HG02571 (cell line): ENCODE data around the gene SERAC1.
"Not testable (repeated sequence)": the region's sequence is repeated elsewhere in the genome, so short reads cannot be mapped to it uniquely, and the experiment has no call there.

Experiments used
- ATAC-seq: cut with Tn5 transposase; IDR thresholded peaks from one replicate; pipeline ENCODE4 v1.9.1; 2021; ENCODE audit warnings: mild to moderate bottlenecking, moderate library complexity; ENCODE audit not compliant: unreplicated experiment

The SERAC1 gene

GRCh38 chr6:158175111-158175510 is 7.0 kb upstream of the SERAC1 start:
- ATAC-seq, result no peak

- ATAC-seq, result no peak
These were observed 6.5 kb upstream of the SERAC1 start for GRCh38 chr6:158174514-158174913.

- ATAC-seq, result no peak
These were observed 6.0 kb upstream of the SERAC1 start for GRCh38 chr6:158174024-158174423.

GRCh38 chr6:158172001-158172400 is 3.9 kb upstream of the SERAC1 start:
- no peak for ATAC-seq

GRCh38 chr6:158170656-158171081 is 2.6 kb upstream of the SERAC1 start:
- ATAC-seq, result no peak

- not testable (repeated sequence) for ATAC-seq
These were observed 1.6 kb upstream of the SERAC1 start for GRCh38 chr6:158169634-158170033.

GRCh38 chr6:158165919-158166416 is 2.1 kb downstream of the SERAC1 start:
- ATAC-seq, result no peak

GRCh38 chr6:158164579-158165170 is 3.4 kb downstream of the SERAC1 start:
- no peak for ATAC-seq

- ATAC-seq, result no peak
These were observed 6.4 kb downstream of the SERAC1 start for GRCh38 chr6:158161566-158162254.

- ATAC-seq, result no peak
These were observed 7.0 kb downstream of the SERAC1 start for GRCh38 chr6:158160932-158161539.

- no peak for ATAC-seq
These were observed 9.3 kb downstream of the SERAC1 start for GRCh38 chr6:158158748-158159147.

GRCh38 chr6:158158123-158158522 is 9.9 kb downstream of the SERAC1 start:
- ATAC-seq, result no peak

- no peak for ATAC-seq
These were observed 10.8 kb downstream of the SERAC1 start for GRCh38 chr6:158157064-158157764.

- ATAC-seq, result no peak
These were observed 13.2 kb downstream of the SERAC1 start for GRCh38 chr6:158154816-158155215.

- ATAC-seq, result no peak
These were observed 14.5 kb downstream of the SERAC1 start for GRCh38 chr6:158153576-158153975.

- ATAC-seq, result no peak
These were observed 15.4 kb downstream of the SERAC1 start for GRCh38 chr6:158152659-158153058.

GRCh38 chr6:158152025-158152424 is 16.0 kb downstream of the SERAC1 start:
- not testable (repeated sequence) for ATAC-seq

GRCh38 chr6:158150701-158151100 is 17.4 kb downstream of the SERAC1 start:
- ATAC-seq, result no peak

GRCh38 chr6:158149641-158150040 is 18.4 kb downstream of the SERAC1 start:
- ATAC-seq, result no peak

GRCh38 chr6:158143700-158144099 is 24.4 kb downstream of the SERAC1 start:
- no peak for ATAC-seq

- ATAC-seq, result no peak
These were observed 25.3 kb downstream of the SERAC1 start for GRCh38 chr6:158142789-158143188.
